ENCODE data around the gene RBM47.
"Not testable (repeated sequence)": the region's sequence is repeated elsewhere in the genome, so short reads cannot be mapped to it uniquely, and the experiment has no call there.

RBM47 gene

GRCh38 chr4:40454816-40455215 is 174.8 kb downstream of the RBM47 start:
- DNase-seq (ENCODE audit: low read depth in 1 of 2, low spot score in 1 of 2) = no peak

DNA sequence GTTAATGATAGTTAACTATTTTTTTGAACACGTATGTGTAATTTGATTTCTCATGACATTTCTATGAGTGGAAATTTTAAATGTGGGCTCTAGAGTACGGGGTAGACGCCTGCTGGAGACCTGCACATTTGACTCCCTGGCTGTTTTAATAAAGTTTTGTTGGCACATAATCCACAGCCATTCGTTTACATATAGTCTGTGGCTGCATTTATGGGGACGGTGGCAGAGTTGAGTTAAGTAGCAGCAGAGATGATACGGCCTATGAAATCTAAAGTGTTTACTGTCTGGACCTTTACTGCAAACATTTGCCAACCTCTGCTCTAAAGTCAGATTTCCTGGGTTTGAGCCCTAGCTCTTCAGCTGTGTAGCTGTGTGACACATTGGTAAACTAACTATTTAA is 175.8 kb downstream of the RBM47 start:
- DNase-seq (ENCODE audit: low read depth in 1 of 2, low spot score in 1 of 2) = no peak

GRCh38 chr4:40448875-40449274 is 180.8 kb downstream of the RBM47 start:
- DNase-seq (ENCODE audit: low read depth in 1 of 2, low spot score in 1 of 2) = no peak

- no peak for DNase-seq (ENCODE audit: low read depth in 1 of 2, low spot score in 1 of 2)
These were observed 182.8 kb downstream of the RBM47 start for GRCh38 chr4:40446839-40447238.

- DNase-seq (ENCODE audit: low read depth in 1 of 2, low spot score in 1 of 2) = not testable (repeated sequence)
These were observed 183.4 kb downstream of the RBM47 start for GRCh38 chr4:40446261-40446750.

DNA sequence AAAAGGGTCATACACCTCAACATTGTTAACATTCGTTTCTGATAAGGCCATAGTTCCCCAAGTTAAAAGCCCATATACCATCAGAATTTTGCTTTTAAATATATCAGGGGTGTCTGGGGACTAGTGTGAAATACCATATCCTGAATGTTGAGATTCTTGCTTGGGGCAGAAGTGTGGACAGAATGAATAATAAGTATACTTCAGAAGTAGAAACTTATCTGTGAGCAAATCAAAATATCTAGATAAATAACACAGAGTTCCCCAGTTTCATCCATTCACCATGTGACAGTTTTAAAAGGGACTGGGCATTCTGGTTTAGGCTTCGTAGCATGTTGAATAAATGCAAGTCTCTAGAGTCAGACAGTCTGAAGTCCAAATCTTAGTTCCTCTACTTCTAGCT is 184.0 kb downstream of the RBM47 start:
- DNase-seq (ENCODE audit: low read depth in 1 of 2, low spot score in 1 of 2) = no peak

- DNase-seq (ENCODE audit: low read depth in 1 of 2, low spot score in 1 of 2) = no peak
These were observed 188.2 kb downstream of the RBM47 start for GRCh38 chr4:40441430-40441829.

- no peak for DNase-seq (ENCODE audit: low read depth in 1 of 2, low spot score in 1 of 2)
These were observed 190.1 kb downstream of the RBM47 start for GRCh38 chr4:40439519-40439918.

GRCh38 chr4:40438384-40439026 is 191.2 kb downstream of the RBM47 start:
- DNase-seq (ENCODE audit: low read depth in 1 of 2, low spot score in 1 of 2) = no peak

DNA sequence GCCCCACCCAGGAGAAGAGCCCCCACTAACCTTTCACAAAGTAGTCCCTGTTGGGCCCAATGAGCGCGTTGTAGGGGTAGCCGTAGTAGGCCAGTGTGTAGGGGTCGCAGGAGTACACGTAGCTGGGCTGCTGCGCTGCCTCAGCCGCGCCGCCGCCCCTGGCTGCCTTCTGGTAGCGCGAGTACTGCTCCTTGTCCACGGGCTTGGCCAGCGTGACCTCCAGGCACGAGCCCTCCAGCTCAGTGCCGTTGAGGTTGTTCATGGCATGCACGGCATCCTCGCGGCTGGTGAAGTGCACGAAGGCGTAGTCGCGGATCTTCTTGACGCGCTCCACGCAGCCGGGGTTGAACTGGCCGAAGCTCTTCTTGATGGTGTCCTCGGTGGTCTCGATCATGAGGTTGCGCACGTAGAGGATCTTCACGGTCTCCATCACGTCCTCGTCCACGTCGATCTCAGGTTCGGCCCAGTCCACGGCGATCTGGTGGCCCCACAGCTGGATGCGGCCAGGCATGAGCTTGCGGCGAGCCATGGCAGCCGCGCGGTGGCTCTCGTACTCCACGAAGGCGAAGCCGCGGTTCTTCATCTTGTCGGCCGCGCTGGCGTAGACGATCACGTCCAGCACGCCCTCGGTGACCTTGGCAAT is 191.8 kb downstream of the RBM47 start:
- no peak for DNase-seq (ENCODE audit: low read depth in 1 of 2, low spot score in 1 of 2)

DNA sequence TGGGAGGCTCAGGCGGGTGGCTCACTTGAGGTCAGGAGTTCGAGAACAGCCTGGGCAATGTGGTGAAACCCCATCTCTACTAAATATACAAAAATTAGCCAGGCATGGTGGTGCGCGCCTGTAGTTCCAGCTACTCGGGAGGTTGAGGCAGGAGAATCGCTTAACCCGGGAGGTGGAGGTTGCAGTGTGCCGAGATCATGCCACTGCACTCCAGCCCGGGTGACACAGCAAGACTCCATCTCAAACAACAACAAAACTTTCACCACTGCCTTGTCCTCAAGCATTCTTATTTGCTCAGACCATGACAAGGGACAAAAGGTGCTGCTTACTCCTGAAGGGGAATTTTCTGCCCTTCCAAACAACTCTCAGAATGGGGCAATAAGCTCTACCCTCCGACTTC is 194.4 kb downstream of the RBM47 start:
- not testable (repeated sequence) for DNase-seq (ENCODE audit: low read depth in 1 of 2, low spot score in 1 of 2)

GRCh38 chr4:40434126-40434687 is 195.5 kb downstream of the RBM47 start:
- DNase-seq (ENCODE audit: low read depth in 1 of 2, low spot score in 1 of 2) = no peak

- DNase-seq (ENCODE audit: low read depth in 1 of 2, low spot score in 1 of 2) = no peak
These were observed 197.2 kb downstream of the RBM47 start for GRCh38 chr4:40432504-40432903.

- DNase-seq (ENCODE audit: low read depth in 1 of 2, low spot score in 1 of 2) = not testable (repeated sequence)
These were observed 201.8 kb downstream of the RBM47 start for GRCh38 chr4:40427871-40428270.

DNA sequence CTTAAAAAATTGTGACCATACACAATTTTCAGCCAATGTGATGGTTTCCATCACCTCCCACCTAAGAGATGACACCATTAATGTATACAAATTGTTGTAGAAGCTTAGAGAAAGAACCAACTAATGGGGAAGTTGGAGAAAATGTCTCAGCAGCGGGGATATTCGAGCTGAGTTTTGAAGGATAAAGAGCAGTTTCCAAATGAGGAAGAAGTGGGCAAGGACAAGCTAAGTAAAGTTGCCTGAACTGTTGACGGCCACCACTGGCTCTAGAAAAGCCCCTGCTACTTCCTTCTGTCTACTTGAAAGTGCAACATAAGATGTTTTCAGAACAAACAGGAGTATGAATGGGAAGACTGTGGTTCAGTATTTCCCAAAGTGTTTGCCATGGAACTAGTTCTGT is 202.5 kb downstream of the RBM47 start:
- no peak for DNase-seq (ENCODE audit: low read depth in 1 of 2, low spot score in 1 of 2)

DNA sequence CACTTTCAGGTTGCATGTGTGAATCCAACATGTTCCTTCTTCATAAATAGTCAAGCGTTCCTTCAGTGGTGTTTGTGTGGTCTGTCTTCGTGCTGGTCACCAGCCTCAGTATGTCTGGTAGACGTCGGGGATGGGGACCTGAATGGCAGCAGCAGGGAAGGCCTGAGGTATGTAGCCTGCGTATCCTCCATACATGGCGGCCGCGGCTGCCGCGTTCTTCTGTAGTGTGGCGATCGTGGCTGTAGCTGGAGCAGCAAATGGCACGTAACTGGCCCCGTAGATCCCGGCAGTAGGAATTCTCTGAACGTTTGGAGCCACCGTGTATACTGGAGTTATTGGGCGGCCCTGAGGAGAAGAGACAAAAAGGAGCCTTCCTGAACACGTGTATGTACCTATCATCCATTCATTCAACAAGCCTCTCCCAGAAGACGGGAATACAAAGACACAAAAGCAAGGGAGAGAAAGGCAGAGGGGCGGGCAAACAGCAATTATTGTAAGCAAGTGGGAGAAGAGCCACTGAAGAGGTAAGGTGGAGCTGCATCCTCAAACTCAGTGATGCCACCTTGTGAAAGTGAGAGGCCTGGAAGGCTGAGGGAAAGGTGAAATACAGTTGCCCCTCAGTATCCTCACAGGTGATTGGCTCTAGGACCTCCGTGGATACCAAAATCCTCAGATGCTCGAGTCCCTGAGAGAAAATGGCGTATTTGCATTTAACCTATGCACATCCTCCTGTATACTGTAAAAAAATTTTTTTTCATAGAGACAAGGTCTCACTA is 203.7 kb downstream of the RBM47 start:
- DNase-seq (ENCODE audit: low read depth in 1 of 2, low spot score in 1 of 2) = no peak

DNA sequence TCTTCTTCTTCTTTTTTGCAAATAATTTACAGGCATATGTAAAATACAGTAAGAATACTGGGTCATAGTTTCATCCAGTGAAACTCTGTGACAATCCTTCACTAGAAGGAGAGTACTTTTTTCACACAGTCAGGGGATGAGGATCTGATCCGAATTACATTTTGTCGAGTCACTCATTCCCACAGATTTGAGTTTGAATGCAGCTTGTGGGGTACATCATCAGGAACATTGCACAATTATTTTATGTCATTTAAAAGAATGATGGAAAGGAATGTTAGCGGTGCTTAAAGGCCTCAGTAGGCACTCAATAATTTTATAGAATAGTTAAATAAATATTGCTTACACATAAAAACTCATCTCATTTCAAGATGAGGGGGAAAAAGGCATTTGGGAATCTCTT is 205.9 kb downstream of the RBM47 start:
- no peak for DNase-seq (ENCODE audit: low read depth in 1 of 2, low spot score in 1 of 2)

DNA sequence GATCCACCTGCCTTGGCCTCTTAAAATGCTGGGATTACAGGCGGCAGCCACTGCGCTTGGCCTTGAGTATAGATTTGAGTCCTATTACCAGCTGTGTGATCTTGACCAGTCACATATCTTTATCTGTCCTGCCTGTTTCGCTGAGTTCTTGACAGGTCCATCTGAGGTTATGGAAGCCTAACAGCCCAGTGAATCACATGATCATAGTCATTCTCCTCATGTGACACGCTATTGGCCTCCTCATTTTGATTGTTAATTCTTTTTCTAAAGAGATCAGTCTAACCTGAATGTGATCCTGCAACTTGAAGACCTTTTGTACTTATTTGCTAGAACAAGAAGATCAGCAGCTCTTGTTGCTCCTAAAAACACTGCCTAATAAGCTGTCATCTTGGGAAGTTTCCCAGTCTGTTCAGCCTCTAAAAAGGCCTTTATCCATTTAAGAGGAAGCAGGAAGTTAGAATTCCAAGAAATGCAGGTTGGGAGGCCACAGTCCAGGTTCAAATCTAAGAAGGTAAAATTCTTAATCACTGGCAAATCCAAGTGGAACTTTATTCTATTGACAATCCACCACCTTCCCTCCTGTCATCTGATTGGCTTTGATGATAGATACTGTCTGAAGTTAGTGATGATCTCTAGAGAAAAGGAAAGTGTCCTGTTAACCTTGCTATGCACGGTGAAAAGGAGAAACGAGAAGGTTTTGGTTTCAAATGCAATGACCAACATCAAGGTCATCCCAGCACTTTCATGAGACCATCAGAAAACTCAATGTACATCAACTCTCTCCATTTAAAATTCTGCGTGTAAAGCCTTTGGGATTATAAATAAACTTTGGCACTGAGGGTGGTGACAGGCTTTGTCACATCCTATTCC is 207.6 kb downstream of the RBM47 start:
- no peak for DNase-seq (ENCODE audit: low read depth in 1 of 2, low spot score in 1 of 2)

DNA sequence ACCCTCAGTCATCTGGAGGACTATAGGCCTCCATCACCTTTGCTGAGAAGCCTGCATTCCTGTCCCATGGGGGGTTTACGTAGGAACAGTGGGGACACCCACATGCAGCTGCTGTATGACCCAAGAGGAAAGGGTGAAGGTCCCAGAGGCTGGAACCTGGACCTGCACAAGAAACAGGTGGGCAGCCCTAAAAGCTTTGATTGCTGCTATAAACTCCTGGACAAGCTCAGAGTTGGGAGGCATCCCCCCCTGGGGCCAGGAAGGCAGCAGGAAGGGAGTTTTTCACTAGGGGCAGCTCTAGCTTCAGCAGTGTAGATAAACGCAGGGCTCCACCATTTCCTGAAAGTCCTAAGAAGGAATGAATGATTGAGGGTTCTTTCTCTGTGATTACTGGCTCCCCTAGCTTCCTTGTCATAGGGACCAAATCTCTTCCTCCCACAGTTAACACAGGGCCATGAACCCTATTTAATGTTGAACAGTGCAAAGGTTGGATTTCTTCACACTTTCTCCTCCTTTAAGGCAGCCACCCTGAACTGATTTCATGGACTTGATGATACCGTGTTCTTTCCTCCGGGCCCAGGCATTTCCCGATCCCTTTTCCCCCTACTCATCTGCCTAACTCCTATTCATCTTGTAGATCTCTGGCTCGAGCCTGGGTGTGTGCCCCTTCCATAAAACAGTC is 210.3 kb downstream of the RBM47 start:
- no peak for DNase-seq (ENCODE audit: low read depth in 1 of 2, low spot score in 1 of 2)
